GM12878 (cell line): ENCODE results near the gene POLD1. TPM values are rescaled to one million over a fixed set of nuclear protein-coding genes. Genes with fewer than 3 reads are reported as not detected.

Experiments
- ATAC-seq: fragments of 200-7000 bp; cut with Tn5 transposase; 3 replicates; pipeline ENCODE4 v1.9.1; 2020; ENCODE audit warnings: mild to moderate bottlenecking, moderate library complexity
- BruUV-seq: library from RNA; stranded (reverse); fragments of 400-500 nt; replicated peaks from 2 replicates; lab custom pipeline; 2021; lab: Mats Ljungman, UMichigan
- CTCF ChIA-PET: fragments of 300-600 bp; sonication (Branson Sonifier 250); formaldehyde crosslinking; extraction: SDS; loops from one replicate; lab custom pipeline; 2021; ENCODE audit warnings: inconsistent platforms; lab: Yijun Ruan, JAX
- POLR2A ChIA-PET: fragments of 350-600 bp; formaldehyde crosslinking; extraction: SDS; loops from one replicate; lab custom pipeline; 2021; ENCODE audit warnings: inconsistent platforms; lab: Charles Lee
- RAD21 ChIA-PET: fragments of 300-600 bp; sonication (Branson Sonifier 250); formaldehyde crosslinking; loops from one replicate; lab custom pipeline; 2023; ENCODE audit warnings: antibody characterized with exemption; ENCODE audit not compliant: unreplicated experiment; lab: Charles Lee
- SMC1A ChIA-PET: fragments of 300-600 bp; sonication (Branson Sonifier 250); formaldehyde crosslinking; loops from one replicate; lab custom pipeline; 2023; ENCODE audit not compliant: unreplicated experiment, uncharacterized antibody; lab: Charles Lee
- DNase-seq: peaks from one replicate; pipeline ENCODE4 v3.0.0-alpha.2; 2011; ENCODE audit warnings: low read depth, low spot score
- FAIRE-seq: peaks from 3 replicates; lab custom pipeline; 2011; peaks lifted over from hg19 to GRCh38; lab: Jason Lieb, UNC
- H2AFZ ChIP-seq: 2 replicates; pipeline ENCODE4 v1.6.0; 2011; ENCODE audit warnings: low read depth, low read length, control low read depth; ENCODE audit not compliant: control insufficient read depth
- H3K27ac ChIP-seq: 2 replicates; pipeline ENCODE4 v1.5.1; 2011; ENCODE audit warnings: control low read depth; ENCODE audit not compliant: control insufficient read depth, insufficient read depth
- H3K27me3 ChIP-seq, 2 experiments: replicated peaks in 1 of 2; 2 replicates each; pipeline versions ENCODE4 v1.6.0 to v1.6.1; 2011; ENCODE audit warnings: low read length in 1 of 2; ENCODE audit not compliant: control insufficient read depth in 2 of 2, insufficient read depth in 2 of 2
- H3K36me3 ChIP-seq, 2 experiments: 2 replicates each; pipeline ENCODE4 v1.5.1; 2011; ENCODE audit warnings: low read length in 1 of 2; ENCODE audit not compliant: control insufficient read depth in 2 of 2, insufficient read depth in 2 of 2
- H3K4me1 ChIP-seq: 2 replicates; pipeline ENCODE4 v1.6.1; 2011; ENCODE audit warnings: mild to moderate bottlenecking, low read length, moderate library complexity, mixed read lengths; ENCODE audit not compliant: control insufficient read depth, insufficient read depth
- H3K4me2 ChIP-seq: 2 replicates; pipeline ENCODE4 v1.6.0; 2011; ENCODE audit warnings: control low read depth; ENCODE audit not compliant: control insufficient read depth, insufficient read depth
- H3K4me3 ChIP-seq: fragments of 200-600 bp; sonication (generic); 2 replicates; pipeline ENCODE4 v1.5.1; 2016
- H3K79me2 ChIP-seq: 2 replicates; pipeline ENCODE4 v1.6.0; 2011; ENCODE audit warnings: low read length; ENCODE audit not compliant: control insufficient read depth, insufficient read depth
- H3K9ac ChIP-seq: 2 replicates; pipeline ENCODE4 v1.8.0; 2011; ENCODE audit warnings: low read length, control low read depth, mixed read lengths; ENCODE audit not compliant: control insufficient read depth, insufficient read depth
- H3K9me3 ChIP-seq: replicated peaks from 3 replicates; pipeline ENCODE4 v1.5.1; 2011; ENCODE audit warnings: mild to moderate bottlenecking, low read length; ENCODE audit not compliant: control insufficient read depth, insufficient read depth
- H4K20me1 ChIP-seq: 2 replicates; pipeline ENCODE4 v1.6.0; 2011; ENCODE audit not compliant: control insufficient read depth, insufficient read depth
- CBFB ChIP-seq: IDR thresholded peaks from 2 replicates; pipeline ENCODE4 v1.6.1; 2016; ENCODE audit warnings: antibody characterized with exemption, low read depth
- EED ChIP-seq: sonication (generic); IDR thresholded peaks from 2 replicates; pipeline ENCODE4 v1.6.1; 2016; ENCODE audit warnings: antibody characterized with exemption, low read depth
- MEF2A ChIP-seq: IDR thresholded peaks from 2 replicates; pipeline ENCODE4 v1.6.1; 2011; ENCODE audit warnings: low read depth, mild to moderate bottlenecking, low read length, moderate library complexity; ENCODE audit not compliant: insufficient read depth
- MTA2 ChIP-seq: fragments of 450-650 bp; IDR thresholded peaks from 2 replicates; pipeline ENCODE4 v1.6.1; 2016; ENCODE audit warnings: low read depth, mild to moderate bottlenecking, moderate library complexity
- MYB ChIP-seq: fragments of 150-350 bp; IDR thresholded peaks from 2 replicates; pipeline ENCODE4 v1.6.1; 2014; ENCODE audit warnings: mild to moderate bottlenecking, low read depth, low read length, borderline replicate concordance
- NFYB ChIP-seq: IDR thresholded peaks from 2 replicates; pipeline ENCODE4 v1.6.1; 2011; ENCODE audit warnings: low read depth, mild to moderate bottlenecking, low read length, improper control_type of control experiment, moderate library complexity; ENCODE audit not compliant: insufficient read depth
- RAD51 ChIP-seq: fragments of 450-650 bp; IDR thresholded peaks from 2 replicates; pipeline ENCODE4 v1.6.1; 2016; ENCODE audit warnings: moderate library complexity, mild to moderate bottlenecking, inconsistent platforms
- RELA ChIP-seq: fragments of 450-650 bp; IDR thresholded peaks from 2 replicates; pipeline ENCODE4 v1.8.0; 2014; ENCODE audit warnings: borderline replicate concordance; ENCODE audit not compliant: partially characterized antibody
- SIX5 ChIP-seq: IDR thresholded peaks from 2 replicates; pipeline ENCODE4 v1.6.1; 2011; ENCODE audit warnings: mild to moderate bottlenecking, low read depth, low read length, moderate library complexity; ENCODE audit not compliant: severe bottlenecking
- TCF12 ChIP-seq: IDR thresholded peaks from 2 replicates; pipeline ENCODE4 v1.6.1; 2011; ENCODE audit warnings: low read depth, mild to moderate bottlenecking, low read length
- TCF7 ChIP-seq: IDR thresholded peaks from 2 replicates; pipeline ENCODE4 v1.6.1; 2014; ENCODE audit warnings: antibody characterized with exemption, borderline replicate concordance
- WGBS: methylation state at CpG from one replicate; pipeline ENCODE4 v1.1.6; 2016; ENCODE audit warnings: low lambda C conversion rate; ENCODE audit not compliant: insufficient replicate concordance, insufficient coverage; ENCODE audit errors: missing lambda C conversion rate; 5-methylcytosine and 5-hydroxymethylcytosine counted together
- in situ Hi-C: fragments of 300-500 bp; cut with MboI; formaldehyde crosslinking; loops from 9 replicates; pipeline ENCODE4 v1.14.3; 2018; ENCODE audit warnings: mixed read lengths
- intact Hi-C: fragments of 100-400 bp; cut with micrococcal nuclease; formaldehyde crosslinking; loops from one replicate; pipeline ENCODE4 v1.14.2; 2022; ENCODE audit not compliant: unreplicated experiment
- polyA plus RNA-seq, 11 experiments: library from polyadenylated mRNA; depleted of rRNA in 4 of 11; unstranded in 6 of 11; stranded (reverse) in 5 of 11; fragments of >200 nt; fragmentation: Nextera tagmentation in 4 of 11; fragmentation: Illumina TruSeq in 1 of 11; extraction: Ambion mirVana in 4 of 11; extraction: Trizol in 1 of 11; gene quantifications; 1 replicate in 1 of 11; 2 replicates in 10 of 11; pipeline versions ENCODE4 v1.2.1 to v1.2.3, GENCODE V29; 2011 to 2016; ENCODE audit warnings: inconsistent platforms in 2 of 11, missing spikeins in 2 of 11, low read depth in 1 of 11
- total RNA-seq, 4 experiments: library from RNA; depleted of rRNA in 3 of 4; stranded (reverse); fragments of >200 nt in 3 of 4; fragmentation: Illumina TruSeq in 1 of 4; extraction: Trizol in 1 of 4; gene quantifications; 2 replicates each; pipeline versions ENCODE4 v1.2.1 to v1.2.3, GENCODE V29; 2013 to 2021
- TF ChIP-seq, protein P1 (sequence below): IDR thresholded peaks from 2 replicates; pipeline ENCODE4 v1.6.1; 2012; ENCODE audit warnings: low read depth, low read length, improper control_type of control experiment
- TF ChIP-seq, protein P2 (sequence below): IDR thresholded peaks from 2 replicates; pipeline ENCODE4 v1.6.1; 2012; ENCODE audit warnings: improper control_type of control experiment, low read depth, low read length; ENCODE audit not compliant: insufficient replicate concordance
- TF ChIP-seq, protein P3 (sequence below): fragments of 450-650 bp; IDR thresholded peaks from 2 replicates; pipeline ENCODE4 v1.6.1; 2017; ENCODE audit warnings: borderline replicate concordance
- TF ChIP-seq, protein P4 (sequence below): fragments of 450-650 bp; formaldehyde crosslinking; IDR thresholded peaks from 2 replicates; pipeline ENCODE4 v1.4.0; 2020; ENCODE audit warnings: mild to moderate bottlenecking, moderate library complexity

POLD1 gene
- total and polyA plus RNA-seq, 10 of the 15 experiments (the other 5 are each of a cell fraction or from before 2014, with no cell fraction given): 0.76 to 165 (median 63.4) TPM

DNA sequence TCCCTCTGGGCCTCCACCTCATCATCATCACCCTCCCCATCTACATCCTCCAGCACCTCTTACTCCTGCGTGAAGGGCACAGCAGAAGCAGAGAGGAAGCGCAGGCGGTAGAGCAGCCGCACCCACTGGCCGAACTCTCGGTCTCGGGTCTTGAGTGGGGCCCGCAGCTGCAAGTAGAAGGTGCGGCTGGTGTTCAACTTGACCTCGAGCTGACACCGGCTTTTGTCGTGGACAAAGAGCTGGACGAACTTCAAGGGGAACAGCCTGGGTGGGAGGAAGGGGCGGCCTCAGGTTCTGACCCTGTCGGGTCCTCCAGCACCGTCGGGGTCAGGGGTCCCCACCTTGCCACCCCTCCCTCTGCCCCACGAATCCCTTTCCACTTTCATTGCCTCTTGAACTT, 83.4 kb downstream of the POLD1 start:
- POLR2A ChIA-PET: no interaction called here
- no peak overlapping the region for H3K4me3 ChIP-seq
- H3K27me3 ChIP-seq: no peaks in the 10 kb centered on the region
- no peaks in the 10 kb centered on the region for H3K79me2 ChIP-seq
- in situ Hi-C loops (no loop called here), intact Hi-C loops (no loop called here)
- 51% methylated on average over 12 of the region's 18 CpGs for WGBS
- H3K36me3 ChIP-seq: no peaks in the 10 kb centered on the region
- H3K9ac ChIP-seq: no peak overlapping the region
- RAD21 ChIA-PET: no interaction called here
- FAIRE-seq (no peak), ATAC-seq (no peak), DNase-seq (no peak)
- no TSS peak for BruUV-seq
- no peak overlapping the region for H2AFZ ChIP-seq
- no peaks in the 10 kb centered on the region for H3K4me1 ChIP-seq
- H3K27ac ChIP-seq: no peak overlapping the region
- SMC1A ChIA-PET: no interaction called here
- H3K9me3 ChIP-seq: no peaks in the 10 kb centered on the region
- no peaks in the 10 kb centered on the region for H4K20me1 ChIP-seq
- no peak overlapping the region for H3K4me2 ChIP-seq
- CTCF ChIA-PET: no interaction called here
- TF ChIP-seq SIX5 (no peak), MTA2 (no peak), RAD51 (no peak), MEF2A (no peak), EED (no peak), CBFB (no peak), RELA (no peak), TCF12 (no peak), NFYB (no peak), TCF7 (no peak), MYB (no peak)
- TF ChIP-seq, protein P1, sequence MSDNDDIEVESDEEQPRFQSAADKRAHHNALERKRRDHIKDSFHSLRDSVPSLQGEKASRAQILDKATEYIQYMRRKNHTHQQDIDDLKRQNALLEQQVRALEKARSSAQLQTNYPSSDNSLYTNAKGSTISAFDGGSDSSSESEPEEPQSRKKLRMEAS: no peak
- TF ChIP-seq, protein P2, sequence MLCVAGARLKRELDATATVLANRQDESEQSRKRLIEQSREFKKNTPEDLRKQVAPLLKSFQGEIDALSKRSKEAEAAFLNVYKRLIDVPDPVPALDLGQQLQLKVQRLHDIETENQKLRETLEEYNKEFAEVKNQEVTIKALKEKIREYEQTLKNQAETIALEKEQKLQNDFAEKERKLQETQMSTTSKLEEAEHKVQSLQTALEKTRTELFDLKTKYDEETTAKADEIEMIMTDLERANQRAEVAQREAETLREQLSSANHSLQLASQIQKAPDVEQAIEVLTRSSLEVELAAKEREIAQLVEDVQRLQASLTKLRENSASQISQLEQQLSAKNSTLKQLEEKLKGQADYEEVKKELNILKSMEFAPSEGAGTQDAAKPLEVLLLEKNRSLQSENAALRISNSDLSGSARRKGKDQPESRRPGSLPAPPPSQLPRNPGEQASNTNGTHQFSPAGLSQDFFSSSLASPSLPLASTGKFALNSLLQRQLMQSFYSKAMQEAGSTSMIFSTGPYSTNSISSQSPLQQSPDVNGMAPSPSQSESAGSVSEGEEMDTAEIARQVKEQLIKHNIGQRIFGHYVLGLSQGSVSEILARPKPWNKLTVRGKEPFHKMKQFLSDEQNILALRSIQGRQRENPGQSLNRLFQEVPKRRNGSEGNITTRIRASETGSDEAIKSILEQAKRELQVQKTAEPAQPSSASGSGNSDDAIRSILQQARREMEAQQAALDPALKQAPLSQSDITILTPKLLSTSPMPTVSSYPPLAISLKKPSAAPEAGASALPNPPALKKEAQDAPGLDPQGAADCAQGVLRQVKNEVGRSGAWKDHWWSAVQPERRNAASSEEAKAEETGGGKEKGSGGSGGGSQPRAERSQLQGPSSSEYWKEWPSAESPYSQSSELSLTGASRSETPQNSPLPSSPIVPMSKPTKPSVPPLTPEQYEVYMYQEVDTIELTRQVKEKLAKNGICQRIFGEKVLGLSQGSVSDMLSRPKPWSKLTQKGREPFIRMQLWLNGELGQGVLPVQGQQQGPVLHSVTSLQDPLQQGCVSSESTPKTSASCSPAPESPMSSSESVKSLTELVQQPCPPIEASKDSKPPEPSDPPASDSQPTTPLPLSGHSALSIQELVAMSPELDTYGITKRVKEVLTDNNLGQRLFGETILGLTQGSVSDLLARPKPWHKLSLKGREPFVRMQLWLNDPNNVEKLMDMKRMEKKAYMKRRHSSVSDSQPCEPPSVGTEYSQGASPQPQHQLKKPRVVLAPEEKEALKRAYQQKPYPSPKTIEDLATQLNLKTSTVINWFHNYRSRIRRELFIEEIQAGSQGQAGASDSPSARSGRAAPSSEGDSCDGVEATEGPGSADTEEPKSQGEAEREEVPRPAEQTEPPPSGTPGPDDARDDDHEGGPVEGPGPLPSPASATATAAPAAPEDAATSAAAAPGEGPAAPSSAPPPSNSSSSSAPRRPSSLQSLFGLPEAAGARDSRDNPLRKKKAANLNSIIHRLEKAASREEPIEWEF: no peak
- TF ChIP-seq, protein P3, sequence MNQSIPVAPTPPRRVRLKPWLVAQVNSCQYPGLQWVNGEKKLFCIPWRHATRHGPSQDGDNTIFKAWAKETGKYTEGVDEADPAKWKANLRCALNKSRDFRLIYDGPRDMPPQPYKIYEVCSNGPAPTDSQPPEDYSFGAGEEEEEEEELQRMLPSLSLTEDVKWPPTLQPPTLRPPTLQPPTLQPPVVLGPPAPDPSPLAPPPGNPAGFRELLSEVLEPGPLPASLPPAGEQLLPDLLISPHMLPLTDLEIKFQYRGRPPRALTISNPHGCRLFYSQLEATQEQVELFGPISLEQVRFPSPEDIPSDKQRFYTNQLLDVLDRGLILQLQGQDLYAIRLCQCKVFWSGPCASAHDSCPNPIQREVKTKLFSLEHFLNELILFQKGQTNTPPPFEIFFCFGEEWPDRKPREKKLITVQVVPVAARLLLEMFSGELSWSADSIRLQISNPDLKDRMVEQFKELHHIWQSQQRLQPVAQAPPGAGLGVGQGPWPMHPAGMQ: no peak
- TF ChIP-seq, protein P4, sequence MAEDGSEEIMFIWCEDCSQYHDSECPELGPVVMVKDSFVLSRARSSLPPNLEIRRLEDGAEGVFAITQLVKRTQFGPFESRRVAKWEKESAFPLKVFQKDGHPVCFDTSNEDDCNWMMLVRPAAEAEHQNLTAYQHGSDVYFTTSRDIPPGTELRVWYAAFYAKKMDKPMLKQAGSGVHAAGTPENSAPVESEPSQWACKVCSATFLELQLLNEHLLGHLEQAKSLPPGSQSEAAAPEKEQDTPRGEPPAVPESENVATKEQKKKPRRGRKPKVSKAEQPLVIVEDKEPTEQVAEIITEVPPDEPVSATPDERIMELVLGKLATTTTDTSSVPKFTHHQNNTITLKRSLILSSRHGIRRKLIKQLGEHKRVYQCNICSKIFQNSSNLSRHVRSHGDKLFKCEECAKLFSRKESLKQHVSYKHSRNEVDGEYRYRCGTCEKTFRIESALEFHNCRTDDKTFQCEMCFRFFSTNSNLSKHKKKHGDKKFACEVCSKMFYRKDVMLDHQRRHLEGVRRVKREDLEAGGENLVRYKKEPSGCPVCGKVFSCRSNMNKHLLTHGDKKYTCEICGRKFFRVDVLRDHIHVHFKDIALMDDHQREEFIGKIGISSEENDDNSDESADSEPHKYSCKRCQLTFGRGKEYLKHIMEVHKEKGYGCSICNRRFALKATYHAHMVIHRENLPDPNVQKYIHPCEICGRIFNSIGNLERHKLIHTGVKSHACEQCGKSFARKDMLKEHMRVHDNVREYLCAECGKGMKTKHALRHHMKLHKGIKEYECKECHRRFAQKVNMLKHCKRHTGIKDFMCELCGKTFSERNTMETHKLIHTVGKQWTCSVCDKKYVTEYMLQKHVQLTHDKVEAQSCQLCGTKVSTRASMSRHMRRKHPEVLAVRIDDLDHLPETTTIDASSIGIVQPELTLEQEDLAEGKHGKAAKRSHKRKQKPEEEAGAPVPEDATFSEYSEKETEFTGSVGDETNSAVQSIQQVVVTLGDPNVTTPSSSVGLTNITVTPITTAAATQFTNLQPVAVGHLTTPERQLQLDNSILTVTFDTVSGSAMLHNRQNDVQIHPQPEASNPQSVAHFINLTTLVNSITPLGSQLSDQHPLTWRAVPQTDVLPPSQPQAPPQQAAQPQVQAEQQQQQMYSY (CRISPR knock-in tag): no peak
